ENCODE data around the gene AMT.

AMT gene

GRCh38 chr3:49422379-49423248 is at the start of gene AMT:
AMT (minus strand) TSS chr3:49422473; CDS start chr3:49422450, 23 bp downstream.
- no peak for DNase-seq

GRCh38 chr3:49470714-49471420 is 48.6 kb upstream of the AMT start:
- DNase-seq: no peak

DNA sequence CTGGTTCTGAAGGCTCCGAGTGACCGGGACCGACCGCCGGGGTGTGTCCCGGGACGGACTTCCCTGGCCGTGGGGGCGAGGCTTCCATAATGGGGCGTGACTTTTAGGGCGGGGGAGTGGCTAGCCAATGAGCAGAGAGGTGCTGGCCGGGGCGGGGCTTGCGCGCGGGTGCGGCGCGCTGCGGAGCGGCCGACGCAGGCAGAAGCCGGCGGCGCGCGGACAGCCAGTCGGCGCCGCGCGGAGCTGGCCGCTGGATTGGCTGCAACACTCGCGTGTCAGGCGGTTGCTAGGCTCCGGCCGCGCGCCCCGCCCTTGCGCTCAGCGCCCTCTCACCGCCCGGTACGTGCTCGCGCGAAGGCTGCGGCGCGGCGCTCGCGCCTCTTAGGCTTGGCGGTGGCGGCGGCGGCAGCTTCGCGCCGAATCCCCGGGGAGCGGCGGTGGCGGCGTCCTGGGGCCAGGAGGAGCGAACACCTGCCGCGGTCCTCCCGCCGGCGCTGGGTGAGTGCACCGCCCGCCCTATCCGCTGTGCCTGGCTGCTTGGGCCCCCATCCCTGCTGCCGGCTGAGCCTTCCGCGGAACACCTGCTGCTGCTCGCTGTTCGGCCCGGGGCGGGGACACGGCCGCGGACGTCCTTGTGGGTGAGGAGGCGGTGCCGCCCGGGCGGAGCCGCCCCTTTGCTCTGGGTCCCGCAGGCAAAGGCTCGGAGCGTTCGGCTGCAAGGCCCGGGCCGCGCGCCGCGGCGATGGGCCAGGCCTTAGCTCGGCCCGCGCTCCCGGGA is 47.9 kb upstream of the AMT start, which contains the start of gene DAG1:
Gene DAG1 (plus strand): TSS at position 332 of the 778 bp plus-strand sequence. CDS start 40,268 bp downstream, outside the sequence.
- DNase-seq: peak; percentile 98

DNA sequence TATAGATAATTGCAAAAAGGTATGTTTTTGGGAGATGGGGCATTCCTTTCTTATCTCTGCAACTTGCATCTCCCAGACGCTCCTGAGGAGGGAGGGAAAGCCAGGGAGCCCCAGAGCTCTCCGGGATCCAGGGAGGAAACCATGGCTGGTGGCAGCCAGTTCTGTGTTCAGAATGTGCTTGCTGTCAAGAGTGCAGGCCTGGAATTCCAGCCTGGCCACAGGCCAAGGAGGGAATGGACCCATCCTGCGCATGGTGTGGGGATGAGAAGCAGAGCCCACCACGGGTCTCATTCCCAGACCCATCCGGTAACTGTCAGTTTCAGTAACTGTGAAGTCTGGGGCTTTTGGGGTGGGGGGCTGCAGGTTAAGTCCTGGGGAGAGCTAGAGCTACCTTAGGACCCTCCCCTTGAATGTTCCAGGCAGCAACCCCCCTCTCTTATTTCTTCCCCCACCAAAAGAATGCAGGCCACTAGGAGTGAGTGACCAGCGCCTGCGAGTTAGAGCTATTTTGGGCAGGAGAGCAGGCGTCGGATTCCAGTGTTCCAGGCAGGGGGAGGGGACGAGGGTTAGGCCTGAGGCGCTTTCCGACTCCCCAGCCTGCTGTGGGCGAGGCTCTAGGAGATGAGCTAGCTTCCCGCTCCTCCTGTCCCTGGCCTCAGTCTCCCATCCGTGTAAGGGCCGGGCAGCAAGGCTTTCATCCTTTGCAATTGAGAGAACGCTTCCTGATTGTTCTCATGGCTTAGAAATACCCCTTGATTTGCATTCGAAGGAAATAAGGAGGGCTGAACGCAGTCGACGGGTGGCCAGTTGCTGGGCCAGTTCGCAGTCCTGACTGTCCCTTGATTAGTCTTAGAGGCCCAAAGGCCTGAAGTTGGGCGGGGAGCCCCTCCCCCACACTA is 47.0 kb upstream of the AMT start:
- peak; percentile 57 for DNase-seq

DNA sequence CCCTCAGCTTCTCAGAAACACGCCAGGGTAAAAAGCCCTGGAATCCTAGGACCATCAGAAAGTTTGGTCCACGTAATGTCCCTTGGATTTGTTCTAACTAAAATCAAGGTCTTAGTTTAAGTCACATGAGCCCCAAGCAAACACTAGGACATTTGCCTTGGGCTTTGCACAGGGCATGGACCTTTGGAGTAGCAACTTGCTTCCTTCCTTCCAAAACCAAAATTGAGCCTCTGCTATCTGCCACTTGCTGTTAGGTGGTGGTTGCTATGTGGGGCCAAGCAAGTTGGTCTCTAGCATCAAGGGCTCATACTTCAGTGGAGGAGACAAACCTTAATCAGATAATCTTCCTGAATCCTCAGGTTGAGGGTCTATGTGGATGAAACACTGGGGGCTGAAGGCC is 43.8 kb upstream of the AMT start:
- no peak for DNase-seq

DNA sequence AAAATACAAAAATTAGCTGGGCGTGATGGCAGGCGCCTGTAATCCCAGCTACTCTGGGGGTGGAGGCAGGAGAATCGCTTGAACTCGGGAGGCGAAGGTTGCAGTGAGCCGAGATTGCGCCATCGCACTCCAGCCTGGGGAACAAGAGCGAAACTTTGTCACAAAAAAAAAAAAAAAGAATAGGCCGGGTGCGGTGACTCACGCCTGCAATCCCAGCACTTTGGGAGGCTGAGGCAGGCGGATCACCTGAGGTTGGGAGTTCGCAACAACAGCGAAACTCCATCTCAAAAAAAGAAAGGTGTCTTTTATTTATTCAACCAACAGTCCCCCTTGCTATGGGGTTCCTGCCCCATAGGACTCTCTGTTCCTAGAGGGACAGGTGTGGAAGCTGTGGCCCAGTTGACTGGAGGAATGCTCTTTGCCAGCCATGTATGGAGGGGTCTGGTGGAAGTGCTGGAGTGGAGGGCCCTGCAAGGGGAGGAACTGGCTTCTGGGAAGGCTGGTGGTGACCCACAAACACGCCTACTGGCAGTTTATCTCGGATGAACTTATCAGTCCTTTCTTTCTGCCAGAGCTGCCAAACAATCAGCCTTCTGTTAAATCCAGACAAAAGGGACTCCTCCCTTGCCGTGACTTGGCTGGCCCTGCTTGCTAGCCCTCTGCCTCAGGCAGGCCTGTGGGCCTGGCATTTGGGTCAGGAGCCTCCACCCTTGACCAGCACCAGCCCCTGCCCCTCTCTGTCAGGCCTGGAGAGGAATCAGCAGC is 43.2 kb upstream of the AMT start:
- DNase-seq: no peak

- no peak for DNase-seq
Observed at GRCh38 chr3:49462222-49462621, 39.9 kb upstream of the AMT start.

GRCh38 chr3:49461443-49462171 is 39.3 kb upstream of the AMT start:
- DNase-seq: no peak

DNA sequence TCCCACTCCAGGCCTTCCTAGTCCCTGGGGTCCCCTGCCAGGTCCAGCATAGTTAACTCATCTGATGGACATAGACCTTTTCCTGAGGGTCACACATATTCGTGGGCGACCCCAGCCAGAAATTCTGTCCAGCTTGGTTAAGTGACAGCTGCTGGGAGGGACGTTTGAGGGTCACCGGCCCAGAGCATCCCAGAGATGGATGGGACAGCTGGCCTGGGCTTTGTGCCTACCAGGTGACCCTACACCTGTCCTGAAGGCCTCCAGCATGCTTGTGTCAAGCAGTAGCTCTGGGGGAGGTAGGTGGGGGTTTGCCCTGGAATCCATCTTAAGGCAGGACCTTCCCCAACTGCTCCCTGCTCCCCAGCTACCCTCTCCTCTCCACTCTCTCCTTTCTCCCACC is 38.7 kb upstream of the AMT start:
- no peak for DNase-seq

DNA sequence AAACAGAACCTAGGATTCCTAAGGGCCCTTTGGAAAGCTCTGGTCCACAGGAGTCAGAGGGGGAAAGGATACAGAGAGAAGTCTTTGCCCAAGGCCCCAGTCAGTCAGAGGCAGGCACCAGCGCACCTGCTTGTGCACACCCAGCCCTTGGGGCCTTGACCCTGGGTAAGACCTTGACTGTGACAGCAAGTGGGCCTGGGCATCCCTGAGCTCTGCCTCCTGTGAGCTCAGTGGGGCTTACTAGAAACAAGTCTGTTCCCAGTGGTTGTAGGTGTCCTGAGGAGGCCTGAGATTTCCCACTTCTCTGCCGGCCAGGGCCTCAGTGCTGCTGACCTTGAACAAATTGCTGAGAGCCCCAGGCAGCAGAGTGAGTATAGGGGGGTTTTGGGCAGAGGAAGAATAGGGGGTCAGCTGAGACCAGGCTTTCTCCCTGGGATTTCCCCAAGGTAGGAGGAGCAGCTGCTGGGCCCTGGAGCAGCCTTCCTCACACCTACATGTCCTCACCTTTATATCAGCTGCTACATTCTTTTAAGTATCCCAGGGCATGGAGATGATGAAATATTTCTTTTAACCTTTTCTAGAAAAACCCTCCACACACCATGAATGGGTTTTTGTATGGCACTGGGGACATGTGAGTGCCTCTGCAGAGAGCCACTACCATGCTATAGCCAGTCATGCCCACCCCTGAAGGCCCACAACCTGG is 38.1 kb upstream of the AMT start:
- no peak for DNase-seq

DNA sequence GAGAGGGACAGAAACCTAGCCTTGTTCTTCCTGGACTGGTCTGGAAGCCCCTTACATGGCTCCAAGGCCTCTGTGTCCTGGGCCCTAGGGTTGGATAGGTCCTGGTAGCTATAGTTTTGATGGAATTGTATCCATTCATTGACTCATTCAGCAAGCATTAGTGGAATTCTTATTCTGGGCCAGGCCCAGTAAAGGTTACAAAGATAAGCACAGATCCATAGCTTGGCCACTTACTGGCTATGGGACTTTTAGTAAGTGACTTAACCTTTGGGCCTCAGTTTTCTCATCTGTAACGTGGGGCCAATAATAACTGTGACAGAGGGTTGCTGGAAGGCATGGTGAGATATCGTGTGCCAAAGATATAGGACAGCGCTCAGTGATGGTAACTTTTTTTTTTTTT is 34.2 kb upstream of the AMT start:
- DNase-seq: no peak

DNA sequence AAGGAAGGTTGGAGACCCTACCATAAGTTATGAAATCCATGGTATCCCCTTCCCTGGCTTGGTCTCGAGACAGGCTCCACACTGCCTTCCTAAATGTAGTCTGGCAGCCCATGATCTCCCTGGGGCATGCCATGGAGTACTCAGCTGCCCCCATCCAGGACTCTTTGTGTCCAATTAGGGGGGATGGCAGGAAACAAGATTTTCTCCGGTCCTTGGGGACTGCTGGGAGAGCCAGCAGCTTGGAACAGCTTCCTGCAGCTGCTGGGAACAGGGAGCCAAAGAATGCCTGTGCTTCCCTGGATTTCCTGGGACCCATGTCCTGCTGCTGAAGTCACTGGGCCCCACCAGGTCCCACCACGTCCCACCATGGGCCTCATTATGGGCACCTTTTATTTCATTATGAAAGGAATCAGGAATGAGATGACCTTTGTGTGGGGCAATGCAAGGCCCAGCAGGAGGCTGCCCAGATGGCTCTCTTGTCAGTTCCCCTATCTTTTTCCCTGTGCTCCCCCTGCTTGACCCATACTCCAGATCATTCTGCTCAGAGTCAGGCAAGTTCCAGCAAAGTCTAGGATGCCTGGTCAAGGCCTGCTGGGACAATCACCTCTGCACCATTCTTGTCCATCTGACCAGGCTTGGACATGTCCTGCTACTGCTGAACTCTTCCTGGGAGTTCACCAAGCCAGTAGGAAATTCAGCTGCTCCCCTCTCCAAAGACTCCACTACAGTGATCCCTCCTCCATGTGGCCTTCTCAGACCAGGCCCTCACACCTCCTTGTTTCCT is 32.8 kb upstream of the AMT start:
- DNase-seq: no peak

- DNase-seq: no peak
Observed at GRCh38 chr3:49454458-49454857, 32.2 kb upstream of the AMT start.

DNA sequence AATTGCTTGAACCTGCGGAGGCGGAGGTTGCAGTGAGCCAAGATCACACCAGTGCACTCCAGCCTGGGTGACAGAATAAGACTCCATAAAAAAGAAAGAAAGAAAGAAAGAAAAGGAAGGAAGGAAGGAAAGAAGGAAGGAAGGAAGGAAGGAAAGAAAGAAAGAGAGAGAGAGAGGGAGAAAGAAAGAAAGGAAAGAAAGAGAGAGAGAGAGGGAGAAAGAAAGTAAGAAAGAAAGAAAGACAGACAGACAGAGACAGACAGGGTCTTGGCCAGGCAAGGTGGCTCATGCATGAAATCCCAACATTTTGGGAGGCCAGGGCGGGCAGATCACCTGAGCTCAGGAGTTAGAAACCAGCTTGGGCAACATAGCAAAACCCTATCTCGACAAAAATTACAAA is 31.3 kb upstream of the AMT start:
- no peak for DNase-seq

GRCh38 chr3:49445391-49445790 is 23.1 kb upstream of the AMT start:
- DNase-seq: no peak

GRCh38 chr3:49434731-49435130 is 12.5 kb upstream of the AMT start:
- no peak for DNase-seq

GRCh38 chr3:49428752-49429080 is 6.4 kb upstream of the AMT start:
- DNase-seq: no peak

GRCh38 chr3:49427586-49427985 is 5.3 kb upstream of the AMT start:
- no peak for DNase-seq

DNA sequence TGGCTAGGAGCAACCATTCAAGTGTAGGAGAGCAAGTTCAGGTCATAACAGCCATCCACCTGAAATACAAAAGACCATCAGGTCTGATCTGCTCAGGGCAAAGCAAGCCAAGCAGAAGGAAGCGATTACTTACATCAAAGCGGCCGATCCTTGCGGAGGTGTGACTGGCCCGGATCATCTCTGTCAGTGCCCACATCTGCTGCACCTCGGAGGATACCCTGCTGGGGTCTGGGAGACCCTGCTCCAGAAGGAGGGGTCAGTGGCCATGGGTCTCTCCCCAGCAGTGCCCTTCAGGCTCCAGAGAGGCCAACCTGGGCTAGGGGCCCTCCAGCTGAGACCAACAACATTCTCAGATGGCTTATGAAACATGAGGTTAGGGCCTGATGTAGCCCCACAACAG is 2.5 kb upstream of the AMT start:
- no peak for DNase-seq
